Central memory CD8-positive, alpha-beta T cell (primary cell): ENCODE measurements around the gene ITLN1.
"Not testable (repeated sequence)": the region's sequence is repeated elsewhere in the genome, so short reads cannot be mapped to it uniquely, and the experiment has no call there.

Experiments used
- ATAC-seq: fragments of 150-1000 bp; cut with Tn5 transposase; replicated peaks from 2 replicates; pipeline ENCODE4 v1.10.0; 2022; ENCODE audit warnings: mild to moderate bottlenecking, moderate FRiP score, moderate number of reproducible peaks; ENCODE audit not compliant: poor library complexity, severe bottlenecking; ENCODE audit errors: extremely low read depth
- DNase-seq, 2 donors: peaks; one replicate each; pipeline ENCODE4 v3.0.0; 2021; ENCODE audit warnings: low spot score in 2 of 2
- H3K27ac Mint-ChIP-seq: one replicate; pipeline ENCODE4 v1.8.0; 2022; ENCODE audit warnings: low read depth, mild to moderate bottlenecking, moderate library complexity, mixed read lengths
- H3K27me3 Mint-ChIP-seq: one replicate; pipeline ENCODE4 v1.8.0; 2022; ENCODE audit warnings: mixed read lengths
- H3K36me3 Mint-ChIP-seq: one replicate; pipeline ENCODE4 v1.8.0; 2022; ENCODE audit warnings: mild to moderate bottlenecking, moderate library complexity, mixed read lengths; ENCODE audit not compliant: insufficient read depth
- H3K4me1 Mint-ChIP-seq: one replicate; pipeline ENCODE4 v1.8.0; 2022; ENCODE audit warnings: mixed read lengths
- H3K4me3 Mint-ChIP-seq: one replicate; pipeline ENCODE4 v1.8.0; 2022; ENCODE audit warnings: mild to moderate bottlenecking, moderate library complexity, mixed read lengths
- H3K9me3 Mint-ChIP-seq: one replicate; pipeline ENCODE4 v1.8.0; 2022; ENCODE audit warnings: mixed read lengths

Gene ITLN1

GRCh38 chr1:160877221-160877620 lies 7.8 kb downstream of the ITLN1 start:
- Mint-ChIP-seq H3K27ac (no peak overlapping the region), H3K4me1 (peaks cover 19% of the 10 kb centered on the region), H3K27me3 (no peaks in the 10 kb centered on the region), H3K36me3 (peaks cover 3% of the 10 kb centered on the region), H3K4me3 (no peak overlapping the region), H3K9me3 (no peaks in the 10 kb centered on the region)
- ATAC-seq, result peak; percentile 67
- DNase-seq, result no peak

GRCh38 chr1:160876311-160876710 lies 8.7 kb downstream of the ITLN1 start:
- no peak for DNase-seq
- Mint-ChIP-seq H3K4me1 (peaks cover 19% of the 10 kb centered on the region), H3K9me3 (no peaks in the 10 kb centered on the region), H3K36me3 (peaks cover 3% of the 10 kb centered on the region), H3K27me3 (no peaks in the 10 kb centered on the region), H3K4me3 (no peak overlapping the region), H3K27ac (no peak overlapping the region)
- ATAC-seq, result no peak

- not testable (repeated sequence) for DNase-seq, ATAC-seq, H3K27me3 Mint-ChIP-seq, H3K36me3 Mint-ChIP-seq, H3K27ac Mint-ChIP-seq, H3K9me3 Mint-ChIP-seq, H3K4me3 Mint-ChIP-seq
- peaks cover 19% of the 10 kb centered on the region for H3K4me1 Mint-ChIP-seq
These were observed 9.4 kb downstream of the ITLN1 start for GRCh38 chr1:160875591-160875990.

GRCh38 chr1:160874935-160875334 lies 10.0 kb downstream of the ITLN1 start:
- Mint-ChIP-seq H3K4me1 (peaks cover 19% of the 10 kb centered on the region), H3K4me3 (no peak overlapping the region), H3K27me3 (no peaks in the 10 kb centered on the region), H3K9me3 (no peaks in the 10 kb centered on the region), H3K36me3 (peaks cover 3% of the 10 kb centered on the region), H3K27ac (no peak overlapping the region)
- DNase-seq (no peak), ATAC-seq (no peak)

GRCh38 chr1:160868141-160868540 lies 16.8 kb downstream of the ITLN1 start:
- DNase-seq (no peak), ATAC-seq (no peak)
- H3K4me3 Mint-ChIP-seq, result no peak overlapping the region
- H3K27me3 Mint-ChIP-seq, result no peaks in the 10 kb centered on the region
- H3K4me1 Mint-ChIP-seq, result peaks cover 16% of the 10 kb centered on the region
- H3K36me3 Mint-ChIP-seq, result no peaks in the 10 kb centered on the region
- H3K27ac Mint-ChIP-seq, result no peak overlapping the region
- H3K9me3 Mint-ChIP-seq, result no peaks in the 10 kb centered on the region

GRCh38 chr1:160867651-160868050 lies 17.3 kb downstream of the ITLN1 start:
- DNase-seq, H3K4me3 Mint-ChIP-seq, H3K9me3 Mint-ChIP-seq, H3K27ac Mint-ChIP-seq, H3K36me3 Mint-ChIP-seq, H3K27me3 Mint-ChIP-seq, ATAC-seq: not testable (repeated sequence)
- peaks cover 21% of the 10 kb centered on the region for H3K4me1 Mint-ChIP-seq

GRCh38 chr1:160866695-160867260 lies 18.2 kb downstream of the ITLN1 start:
- DNase-seq (no peak), ATAC-seq (no peak)
- no peaks in the 10 kb centered on the region for H3K9me3 Mint-ChIP-seq
- H3K4me1 Mint-ChIP-seq, result peaks cover 30% of the 10 kb centered on the region
- no peaks in the 10 kb centered on the region for H3K27me3 Mint-ChIP-seq
- no peak overlapping the region for H3K4me3 Mint-ChIP-seq
- peaks cover 4% of the 10 kb centered on the region for H3K36me3 Mint-ChIP-seq
- no peak overlapping the region for H3K27ac Mint-ChIP-seq

GRCh38 chr1:160866001-160866694 lies 18.8 kb downstream of the ITLN1 start:
- H3K27ac Mint-ChIP-seq, result no peak overlapping the region
- no peak for ATAC-seq
- no peak overlapping the region for H3K4me3 Mint-ChIP-seq

GRCh38 chr1:160865337-160865736 lies 19.6 kb downstream of the ITLN1 start:
- no peaks in the 10 kb centered on the region for H3K9me3 Mint-ChIP-seq
- H3K36me3 Mint-ChIP-seq, result peaks cover 4% of the 10 kb centered on the region
- DNase-seq (no peak), ATAC-seq (no peak)
- no peak overlapping the region for H3K4me3 Mint-ChIP-seq
- no peak overlapping the region for H3K27ac Mint-ChIP-seq
- no peaks in the 10 kb centered on the region for H3K27me3 Mint-ChIP-seq
- peaks cover 43% of the 10 kb centered on the region for H3K4me1 Mint-ChIP-seq

More at GRCh38 chr1:160866001-160866694, 18.8 kb downstream of the ITLN1 start:
- peaks cover 35% of the 10 kb centered on the region for H3K4me1 Mint-ChIP-seq
- no peaks in the 10 kb centered on the region for H3K9me3 Mint-ChIP-seq
- DNase-seq, result no peak
- H3K27me3 Mint-ChIP-seq, result no peaks in the 10 kb centered on the region
- H3K36me3 Mint-ChIP-seq, result peaks cover 4% of the 10 kb centered on the region

- no peak for DNase-seq
- H3K27ac Mint-ChIP-seq, result peak overlapping the region; percentile 91
- peak overlapping the region; percentile 51 for H3K4me3 Mint-ChIP-seq
- H3K36me3 Mint-ChIP-seq, result peaks cover 4% of the 10 kb centered on the region
- no peaks in the 10 kb centered on the region for H3K27me3 Mint-ChIP-seq
- peaks cover 46% of the 10 kb centered on the region for H3K4me1 Mint-ChIP-seq
- no peak for ATAC-seq
- no peaks in the 10 kb centered on the region for H3K9me3 Mint-ChIP-seq
These were observed 20.8 kb downstream of the ITLN1 start for GRCh38 chr1:160864173-160864572.

GRCh38 chr1:160863774-160864131 lies 21.2 kb downstream of the ITLN1 start:
- H3K9me3 Mint-ChIP-seq, result no peaks in the 10 kb centered on the region
- peak overlapping the region; percentile 51 for H3K4me3 Mint-ChIP-seq
- peak overlapping the region; percentile 91 for H3K27ac Mint-ChIP-seq
- ATAC-seq, result no peak
- H3K4me1 Mint-ChIP-seq, result peaks cover 51% of the 10 kb centered on the region
- H3K36me3 Mint-ChIP-seq, result peaks cover 4% of the 10 kb centered on the region
- DNase-seq, result no peak
- H3K27me3 Mint-ChIP-seq, result no peaks in the 10 kb centered on the region

- H3K27me3 Mint-ChIP-seq, result no peaks in the 10 kb centered on the region
- no peaks in the 10 kb centered on the region for H3K9me3 Mint-ChIP-seq
- H3K4me1 Mint-ChIP-seq, result peaks cover 56% of the 10 kb centered on the region
These were observed 21.8 kb downstream of the ITLN1 start for GRCh38 chr1:160863061-160863773.

More at GRCh38 chr1:160863061-160863773, 21.8 kb downstream of the ITLN1 start:
- H3K36me3 Mint-ChIP-seq, result peaks cover 8% of the 10 kb centered on the region
- DNase-seq (no peak), ATAC-seq (no peak)
- peak overlapping the region; percentile 96 for H3K4me3 Mint-ChIP-seq
- peak overlapping the region; percentile 91 for H3K27ac Mint-ChIP-seq
